Activated naive CD4-positive, alpha-beta T cell treated with anti-CD3 and anti-CD28 coated beads, Interleukin-2, amount 50 U/mL, for 72 hours (primary cell): ENCODE data around the gene DDX17. TPM values are rescaled to one million over a fixed set of nuclear protein-coding genes. Genes with fewer than 3 reads are reported as not detected.

Experiments used
- ATAC-seq, 2 donors: fragments of 150-1000 bp; cut with Tn5 transposase; 2 replicates each; pipeline ENCODE4 v1.10.0; 2021; ENCODE audit warnings: mild to moderate bottlenecking in 2 of 2, moderate library complexity in 2 of 2
- DNase-seq, 2 donors: peaks; one replicate each; pipeline ENCODE4 v3.0.0; 2021 to 2022; ENCODE audit warnings: low spot score in 2 of 2
- H3K27ac Mint-ChIP-seq, 2 donors: one replicate each; pipeline ENCODE4 v1.8.0; 2022; ENCODE audit warnings: mild to moderate bottlenecking in 2 of 2, mixed read lengths in 2 of 2
- H3K36me3 Mint-ChIP-seq, 2 donors: one replicate each; pipeline ENCODE4 v1.8.0; 2022; ENCODE audit warnings: mixed read lengths in 2 of 2
- H3K9me3 Mint-ChIP-seq, 2 donors: one replicate each; pipeline ENCODE4 v1.8.0; 2022; ENCODE audit warnings: mixed read lengths in 2 of 2
- total RNA-seq, 2 donors: library from RNA; stranded (reverse); gene quantifications; one replicate each; pipeline ENCODE4 v1.2.3, GENCODE V29; 2022

Gene DDX17
- total RNA-seq, 2 donors from 2014 or later: 382 to 415 TPM

DNA sequence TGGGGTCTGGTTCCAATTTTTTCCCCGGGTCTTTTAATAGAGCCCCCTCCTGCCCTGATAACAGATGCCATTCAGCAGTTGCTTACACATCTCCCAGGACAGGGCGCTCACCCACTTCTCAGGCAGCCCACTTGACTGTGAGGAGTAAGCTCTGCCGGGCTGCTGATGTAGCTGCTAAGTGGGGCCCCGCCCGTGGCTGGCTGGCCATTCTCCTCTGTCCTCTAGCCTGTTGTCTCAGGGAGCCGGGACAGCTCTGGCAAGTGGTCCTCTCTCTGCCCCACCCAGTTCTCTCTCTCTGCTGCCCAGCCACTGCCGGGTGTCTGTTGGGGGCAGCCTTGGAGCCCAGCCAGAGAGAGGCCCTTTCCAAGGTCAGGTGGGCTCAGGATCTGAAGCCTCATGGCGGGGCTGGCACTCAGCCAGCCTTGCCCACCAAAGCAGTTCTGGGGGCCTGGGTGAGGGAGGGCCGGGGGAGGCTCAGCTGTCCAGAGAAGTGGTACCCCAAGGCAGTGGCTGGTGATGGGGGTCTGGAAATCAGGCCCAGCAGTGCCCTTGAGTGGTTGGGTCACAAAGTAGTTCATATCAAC, 60.0 kb downstream of the DDX17 start:
- Mint-ChIP-seq H3K36me3 (no peaks in the 10 kb centered on the region), H3K9me3 (no peaks in the 10 kb centered on the region), H3K27ac (no peak overlapping the region)
- ATAC-seq: no peak
- no peak for DNase-seq

DNA sequence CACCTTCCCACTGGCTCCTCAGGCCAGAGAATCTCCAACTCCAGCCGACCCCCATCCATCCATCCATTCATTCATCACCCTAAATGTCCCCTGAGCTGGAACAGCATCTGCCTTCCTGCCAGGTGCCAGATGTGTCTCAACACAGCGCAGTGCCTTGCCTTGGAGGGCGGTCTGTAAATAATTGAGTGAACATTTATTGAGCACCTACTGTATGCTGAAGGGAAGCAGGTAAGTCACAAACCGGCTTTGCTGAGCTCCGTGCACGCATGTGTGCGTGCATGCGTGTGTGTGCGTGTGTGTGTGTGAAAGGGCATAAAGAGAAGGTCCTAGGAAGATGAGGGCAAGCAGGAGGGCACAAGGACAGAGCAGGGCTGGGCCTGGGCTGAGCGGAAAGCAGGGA, 61.3 kb downstream of the DDX17 start:
- Mint-ChIP-seq H3K27ac (peak overlapping the region in 1 of 2 donors; percentile 18), H3K9me3 (no peaks in the 10 kb centered on the region), H3K36me3 (no peaks in the 10 kb centered on the region)
- no peak for ATAC-seq
- no peak for DNase-seq

DNA sequence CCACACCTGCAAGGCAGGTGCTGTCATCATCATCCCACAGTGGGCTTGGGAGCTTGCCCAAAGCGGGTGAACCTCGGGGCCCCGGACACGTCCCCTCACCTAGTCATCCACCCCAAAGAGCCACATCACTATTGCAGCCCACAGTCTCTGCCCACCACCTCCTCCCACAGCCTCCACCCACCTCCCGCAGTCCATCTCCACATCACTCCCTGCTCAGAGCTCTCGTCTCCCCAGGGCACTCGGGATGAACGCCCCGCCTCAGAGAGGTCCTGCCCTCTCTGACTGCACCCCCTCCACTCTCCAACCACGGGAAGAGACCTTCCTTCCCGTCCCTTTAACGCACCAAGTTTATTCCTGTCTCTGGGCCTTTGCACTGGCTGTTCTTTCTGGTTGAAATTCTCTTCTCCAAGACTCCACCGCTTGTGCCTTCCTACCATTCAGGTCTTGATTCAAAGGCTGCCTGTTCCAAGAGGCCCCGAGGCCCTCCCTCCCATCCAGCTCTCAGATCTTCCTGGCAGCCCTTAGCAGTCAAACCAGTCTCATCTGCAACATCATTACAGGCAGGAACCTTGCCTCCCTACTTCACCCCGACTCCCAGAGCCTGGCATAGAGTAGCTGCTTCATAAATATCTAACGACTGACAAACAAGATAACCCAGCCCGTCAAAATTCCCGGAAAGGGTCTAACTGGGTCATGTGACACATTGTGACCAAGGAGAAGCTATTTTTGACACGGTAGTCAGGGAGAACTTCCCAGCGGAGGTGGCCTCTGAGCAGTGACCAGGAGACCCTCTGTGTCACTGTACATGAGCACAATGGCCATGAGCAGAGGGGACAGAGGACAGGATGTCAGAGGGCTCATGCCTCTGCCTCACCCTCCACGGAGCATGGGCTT, 62.2 kb downstream of the DDX17 start:
- Mint-ChIP-seq H3K27ac (peak overlapping the region in 1 of 2 donors; percentile 9), H3K36me3 (no peaks in the 10 kb centered on the region), H3K9me3 (no peaks in the 10 kb centered on the region)
- DNase-seq (no peak), ATAC-seq (no peak)

DNA sequence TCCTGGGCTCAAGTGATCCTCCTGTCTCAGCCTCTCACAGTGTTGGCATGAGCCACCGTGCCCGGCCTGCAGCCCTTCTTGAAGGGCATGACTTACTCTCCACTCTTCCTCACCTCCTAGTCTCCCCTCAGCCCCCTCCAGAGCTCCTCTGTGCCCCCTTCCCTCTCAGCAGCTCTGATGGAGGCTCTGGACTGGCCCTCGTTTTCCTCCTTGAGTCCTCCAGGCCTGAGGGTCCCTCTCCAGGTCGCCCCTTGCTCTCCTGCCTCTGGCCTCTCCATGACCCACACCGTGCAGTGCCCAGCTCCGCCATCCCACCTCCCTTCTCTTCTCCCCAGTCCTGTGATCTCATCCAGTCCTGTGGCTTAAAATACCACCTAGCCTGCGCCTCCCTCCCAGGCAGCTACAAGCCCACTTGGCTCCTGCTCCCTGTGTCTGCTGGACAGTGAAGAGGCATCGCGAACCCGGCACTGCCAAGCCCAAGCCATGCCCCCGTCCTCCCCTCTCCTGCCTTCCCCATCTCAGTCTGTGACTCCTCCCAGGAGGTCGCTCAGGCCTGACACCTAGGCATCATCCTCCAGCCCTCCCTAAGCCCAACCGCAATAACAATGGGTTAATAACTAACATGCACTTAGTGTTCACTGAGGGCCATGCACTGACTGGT, 63.0 kb downstream of the DDX17 start:
- H3K36me3 Mint-ChIP-seq: no peaks in the 10 kb centered on the region
- ATAC-seq: no peak
- peak overlapping the region; percentile 9 to 23 for H3K27ac Mint-ChIP-seq
- no peaks in the 10 kb centered on the region for H3K9me3 Mint-ChIP-seq
- DNase-seq: no peak

GRCh38 chr22:38441620-38442287, 64.4 kb downstream of the DDX17 start:
- no peaks in the 10 kb centered on the region for H3K9me3 Mint-ChIP-seq
- ATAC-seq (no peak), DNase-seq (no peak)
- no peak overlapping the region for H3K27ac Mint-ChIP-seq
- no peaks in the 10 kb centered on the region for H3K36me3 Mint-ChIP-seq

GRCh38 chr22:38440747-38441350, 65.3 kb downstream of the DDX17 start:
- ATAC-seq (no peak), DNase-seq (no peak)
- no peaks in the 10 kb centered on the region for H3K9me3 Mint-ChIP-seq
- H3K36me3 Mint-ChIP-seq: no peaks in the 10 kb centered on the region
- no peak overlapping the region for H3K27ac Mint-ChIP-seq

DNA sequence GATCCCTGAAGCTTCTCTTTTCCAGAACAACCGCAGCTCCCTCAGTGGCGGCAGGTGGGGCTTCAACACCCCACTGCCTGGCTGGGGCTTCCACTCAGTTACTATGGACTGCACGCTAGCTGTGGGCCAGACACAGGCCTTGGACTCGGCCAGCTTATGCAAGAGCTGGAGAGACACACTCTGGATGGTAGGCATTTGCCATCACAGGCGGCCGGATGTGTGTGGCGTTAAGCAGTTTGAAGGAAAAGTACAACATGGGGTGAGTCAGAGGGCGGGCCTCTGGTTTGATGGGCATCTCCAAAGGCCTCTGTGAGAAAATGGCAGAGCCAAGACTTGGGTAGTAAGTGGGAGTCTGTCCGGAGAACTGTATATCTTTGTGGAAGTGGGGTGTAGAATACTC, 68.7 kb downstream of the DDX17 start:
- H3K9me3 Mint-ChIP-seq: no peaks in the 10 kb centered on the region
- ATAC-seq (no peak), DNase-seq (no peak)
- H3K27ac Mint-ChIP-seq: no peak overlapping the region
- no peaks in the 10 kb centered on the region for H3K36me3 Mint-ChIP-seq

DNA sequence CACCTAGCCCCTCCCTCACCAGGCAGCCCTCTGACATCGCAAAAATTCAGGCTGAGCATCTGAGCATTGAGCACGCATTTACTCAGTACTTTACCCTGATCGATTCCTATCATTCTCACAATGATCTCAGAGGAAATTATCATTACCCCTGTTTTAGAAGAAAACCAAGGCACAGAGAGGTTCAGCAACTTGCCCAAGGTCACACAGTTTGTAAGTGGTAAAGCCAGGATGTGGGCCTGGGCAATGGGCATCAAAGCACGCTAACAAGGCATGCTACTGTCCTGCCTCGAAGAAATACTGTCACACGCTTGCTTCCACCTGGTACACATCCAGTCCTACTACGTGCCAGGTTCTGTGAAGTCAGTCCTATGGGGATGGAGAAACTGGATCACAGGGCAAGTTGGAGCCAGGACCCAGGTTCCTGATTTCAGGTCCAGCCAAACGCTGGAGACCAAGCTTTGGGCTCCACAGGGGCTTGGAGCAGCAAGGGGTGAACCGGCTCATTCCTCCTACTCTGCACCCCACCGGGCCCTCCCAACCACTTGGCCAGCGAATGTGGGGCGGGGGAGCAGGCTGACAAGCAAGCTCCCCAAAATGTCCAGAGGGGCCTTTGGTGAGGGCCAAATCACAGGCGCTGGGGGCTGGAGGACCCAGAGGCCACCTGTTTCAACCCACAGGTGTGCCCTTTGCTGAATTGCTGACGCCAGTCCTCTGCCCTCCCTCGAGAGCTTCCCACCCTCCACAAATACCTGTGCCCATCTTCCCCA, 69.3 kb downstream of the DDX17 start:
- Mint-ChIP-seq H3K9me3 (no peaks in the 10 kb centered on the region), H3K36me3 (no peaks in the 10 kb centered on the region), H3K27ac (no peak overlapping the region)
- ATAC-seq: no peak
- DNase-seq: no peak

DNA sequence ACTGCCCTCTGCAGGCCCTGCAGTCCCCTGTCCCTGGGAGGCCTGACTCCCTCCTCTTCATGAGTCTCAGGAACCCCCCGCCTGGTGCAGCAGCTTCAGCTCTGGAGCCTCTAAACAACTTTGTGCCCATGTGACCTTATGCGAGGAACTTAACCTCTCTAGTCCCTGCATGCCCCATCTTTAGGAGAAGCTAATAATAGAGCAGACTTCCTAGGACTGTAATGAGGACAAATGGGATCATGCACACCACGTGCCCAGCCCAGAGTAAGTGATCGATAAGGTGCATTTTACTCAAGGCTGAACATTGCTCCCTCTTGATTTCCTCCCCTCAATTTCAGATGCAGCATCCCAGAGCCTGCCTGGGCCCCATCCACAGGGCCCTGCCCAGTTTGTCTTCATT, 70.1 kb downstream of the DDX17 start:
- DNase-seq: no peak
- no peaks in the 10 kb centered on the region for H3K36me3 Mint-ChIP-seq
- no peak overlapping the region for H3K27ac Mint-ChIP-seq
- no peaks in the 10 kb centered on the region for H3K9me3 Mint-ChIP-seq
- no peak for ATAC-seq

DNA sequence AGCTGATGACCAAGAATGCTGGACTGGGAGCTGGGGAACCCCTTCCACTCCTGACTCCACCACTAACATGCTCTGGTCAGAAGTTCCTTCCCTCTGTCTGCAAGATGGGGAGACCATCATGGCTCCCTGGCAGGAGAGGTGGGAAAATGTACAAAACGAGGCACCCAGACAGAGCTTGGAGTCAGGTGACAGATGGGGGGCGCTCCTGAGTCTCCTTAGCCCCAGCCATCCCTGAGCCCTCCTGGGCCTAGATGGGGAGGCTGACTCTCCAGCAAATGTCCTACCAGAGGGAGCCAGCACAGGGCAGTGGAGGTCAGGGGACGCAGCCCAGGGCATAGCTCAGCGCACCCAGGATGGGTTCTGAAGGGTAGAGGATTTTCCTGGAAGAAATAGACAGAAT, 71.1 kb downstream of the DDX17 start:
- ATAC-seq (no peak), DNase-seq (no peak)
- Mint-ChIP-seq H3K36me3 (no peaks in the 10 kb centered on the region), H3K9me3 (no peaks in the 10 kb centered on the region), H3K27ac (no peak overlapping the region)

DNA sequence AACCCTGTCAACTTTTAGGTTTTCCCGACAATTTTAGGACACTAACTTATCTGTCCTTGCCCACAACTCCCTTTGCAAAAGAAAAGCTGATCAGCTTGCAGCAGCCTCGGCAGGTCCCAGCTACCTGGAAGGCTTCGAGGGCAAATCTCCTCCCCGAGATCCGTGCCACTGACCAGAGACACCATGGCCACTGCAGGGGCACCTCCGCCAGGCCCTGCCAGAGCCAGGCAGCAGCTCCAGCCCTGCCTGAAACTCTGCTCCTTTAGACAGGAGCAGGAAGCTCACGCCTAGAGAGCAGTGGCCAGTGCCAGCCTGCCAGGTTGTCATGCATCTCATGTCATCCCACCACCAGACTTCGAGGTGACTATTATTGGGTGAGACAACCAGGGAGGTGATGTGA, 72.2 kb downstream of the DDX17 start:
- Mint-ChIP-seq H3K36me3 (no peaks in the 10 kb centered on the region), H3K9me3 (no peaks in the 10 kb centered on the region), H3K27ac (no peak overlapping the region)
- DNase-seq: no peak
- ATAC-seq: no peak

Other genes with a start within 250 kb of the DDX17 start
- gene TMEM184B, start 233.3 kb downstream of the DDX17 start, total RNA-seq: 10 to 100 TPM; 21.4 to 22.0 TPM
- 100 to 1,000 TPM in 1 of 2 donors, 10 to 100 TPM in 1; 99.6 to 110 TPM for gene CSNK1E, start 188.9 kb downstream of the DDX17 start, total RNA-seq
- not detected for gene KCNJ4, start 51.1 kb downstream of the DDX17 start, total RNA-seq
- under 1 TPM; 0.59 to 0.89 TPM for gene KDELR3, start 38.2 kb downstream of the DDX17 start, total RNA-seq
- gene DMC1, start 63.9 kb upstream of the DDX17 start, total RNA-seq: 10 to 100 TPM; 10.8 to 21.1 TPM
- gene FAM227A, start 150.1 kb upstream of the DDX17 start, total RNA-seq: 1 to 10 TPM in 1 of 2 donors, under 1 TPM in 1; 0.37 to 1.2 TPM
- gene CBY1, start 150.3 kb upstream of the DDX17 start, total RNA-seq: 10 to 100 TPM in 1 of 2 donors, 1 to 10 TPM in 1; 5.7 to 19.0 TPM
- gene TOMM22, start 175.6 kb upstream of the DDX17 start, total RNA-seq: 100 to 1,000 TPM; 116 to 120 TPM
- 10 to 100 TPM; 70.0 to 79.0 TPM for gene JOSD1, start 194.6 kb upstream of the DDX17 start, total RNA-seq
- gene GTPBP1, start 199.6 kb upstream of the DDX17 start, total RNA-seq: 100 to 1,000 TPM; 109 to 142 TPM
- 100 to 1,000 TPM; 142 to 241 TPM for gene SUN2, start 249.7 kb upstream of the DDX17 start, total RNA-seq